Progenitor cell of endocrine pancreas (in vitro differentiated cells): ENCODE data around the gene CCDC148. TPM values are rescaled to one million over a fixed set of nuclear protein-coding genes. Genes with fewer than 3 reads are reported as not detected.
"Not testable (repeated sequence)": the region's sequence is repeated elsewhere in the genome, so short reads cannot be mapped to it uniquely, and the experiment has no call there.

ENCODE experiments used
- DNase-seq: peaks from one replicate; pipeline ENCODE4 v3.0.0; 2021; ENCODE audit warnings: low spot score; ENCODE audit not compliant: unreplicated experiment
- H3K27ac Mint-ChIP-seq: 2 replicates; pipeline ENCODE4 v1.8.0; 2021; ENCODE audit warnings: mild to moderate bottlenecking, moderate library complexity, mixed read lengths
- H3K27me3 Mint-ChIP-seq: 2 replicates; pipeline ENCODE4 v1.8.0; 2021; ENCODE audit warnings: mixed read lengths
- H3K36me3 Mint-ChIP-seq: 2 replicates; pipeline ENCODE4 v1.8.0; 2022; ENCODE audit warnings: mixed read lengths; ENCODE audit not compliant: insufficient read depth
- H3K4me1 Mint-ChIP-seq: 2 replicates; pipeline ENCODE4 v1.8.0; 2021; ENCODE audit warnings: low read depth, mixed read lengths
- H3K4me3 Mint-ChIP-seq: 2 replicates; pipeline ENCODE4 v1.8.0; 2021; ENCODE audit warnings: low read depth, mild to moderate bottlenecking, moderate library complexity, mixed read lengths
- H3K9me3 Mint-ChIP-seq: 2 replicates; pipeline ENCODE4 v1.8.0; 2021; ENCODE audit warnings: low read depth, mixed read lengths
- total RNA-seq: library from RNA; stranded (reverse); gene quantifications from 2 replicates; pipeline ENCODE4 v1.2.1, GENCODE V29; 2021
- TF ChIP-seq, protein P1 (sequence below): fragments of 200-600 bp; sonication (generic); IDR thresholded peaks from one replicate; pipeline ENCODE4 v1.5.0; 2021; ENCODE audit warnings: antibody characterized with exemption, mild to moderate bottlenecking; ENCODE audit not compliant: unreplicated experiment

CCDC148 gene
- total RNA-seq, 1 donor from 2014 or later, result 3.9 TPM

DNA sequence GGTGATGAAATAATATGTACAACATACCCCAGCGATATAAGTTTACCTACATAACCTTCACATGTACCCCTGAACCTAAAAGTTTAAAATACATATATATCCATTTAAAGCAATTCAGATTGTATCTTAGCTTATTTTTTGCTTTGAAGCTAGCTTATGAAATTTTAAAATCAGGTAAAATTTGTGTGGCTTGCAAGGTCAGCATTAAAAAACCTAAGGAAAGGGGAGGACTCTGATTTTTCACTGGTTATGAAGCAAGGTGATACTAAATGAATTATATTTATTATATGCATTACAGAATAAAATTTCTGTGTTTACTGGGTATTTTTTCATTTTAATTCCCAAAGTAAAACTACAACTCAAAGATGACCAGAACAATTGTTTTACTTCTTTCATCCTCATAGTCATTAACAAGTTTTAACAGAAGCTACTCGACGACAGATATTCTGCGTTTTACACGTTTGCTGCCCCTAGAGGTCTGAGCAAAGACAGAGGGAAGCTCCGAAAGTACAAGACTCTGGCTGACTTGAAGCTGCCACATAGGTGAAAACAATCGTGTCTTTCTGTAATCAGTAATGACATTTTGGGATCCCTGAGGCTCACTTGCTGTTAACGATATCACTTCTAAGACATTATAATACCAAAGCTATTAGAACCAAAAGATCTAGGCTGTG, 17.3 kb upstream of the CCDC148 start:
- Mint-ChIP-seq H3K4me3 (no peak overlapping the region), H3K36me3 (peaks cover 17% of the 10 kb centered on the region), H3K27me3 (no peaks in the 10 kb centered on the region), H3K27ac (no peak overlapping the region), H3K9me3 (peaks cover 4% of the 10 kb centered on the region), H3K4me1 (peaks cover 5% of the 10 kb centered on the region)
- DNase-seq, result no peak
- TF ChIP-seq, protein P1, sequence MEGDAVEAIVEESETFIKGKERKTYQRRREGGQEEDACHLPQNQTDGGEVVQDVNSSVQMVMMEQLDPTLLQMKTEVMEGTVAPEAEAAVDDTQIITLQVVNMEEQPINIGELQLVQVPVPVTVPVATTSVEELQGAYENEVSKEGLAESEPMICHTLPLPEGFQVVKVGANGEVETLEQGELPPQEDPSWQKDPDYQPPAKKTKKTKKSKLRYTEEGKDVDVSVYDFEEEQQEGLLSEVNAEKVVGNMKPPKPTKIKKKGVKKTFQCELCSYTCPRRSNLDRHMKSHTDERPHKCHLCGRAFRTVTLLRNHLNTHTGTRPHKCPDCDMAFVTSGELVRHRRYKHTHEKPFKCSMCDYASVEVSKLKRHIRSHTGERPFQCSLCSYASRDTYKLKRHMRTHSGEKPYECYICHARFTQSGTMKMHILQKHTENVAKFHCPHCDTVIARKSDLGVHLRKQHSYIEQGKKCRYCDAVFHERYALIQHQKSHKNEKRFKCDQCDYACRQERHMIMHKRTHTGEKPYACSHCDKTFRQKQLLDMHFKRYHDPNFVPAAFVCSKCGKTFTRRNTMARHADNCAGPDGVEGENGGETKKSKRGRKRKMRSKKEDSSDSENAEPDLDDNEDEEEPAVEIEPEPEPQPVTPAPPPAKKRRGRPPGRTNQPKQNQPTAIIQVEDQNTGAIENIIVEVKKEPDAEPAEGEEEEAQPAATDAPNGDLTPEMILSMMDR, result peak; percentile 43

DNA sequence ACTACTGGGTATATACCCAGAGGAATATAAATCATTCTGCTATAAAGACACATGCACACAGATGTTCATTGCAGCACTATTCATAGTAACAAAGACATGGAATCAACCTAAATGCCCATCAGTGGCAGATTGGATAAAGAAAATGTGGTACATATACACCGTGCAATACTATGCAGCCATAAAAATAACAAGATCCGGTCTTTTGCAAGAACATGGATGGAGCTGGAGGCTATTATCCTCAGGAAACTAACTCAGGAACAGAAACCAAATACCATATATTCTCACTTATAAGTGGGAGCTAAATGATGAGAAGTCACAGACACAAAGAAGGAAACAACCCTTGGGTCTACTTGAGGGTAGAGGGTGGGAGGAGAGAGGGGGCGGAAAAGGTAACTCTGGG, 16.7 kb upstream of the CCDC148 start:
- H3K36me3 Mint-ChIP-seq, result peaks cover 17% of the 10 kb centered on the region
- H3K4me1 Mint-ChIP-seq, H3K9me3 Mint-ChIP-seq, H3K27ac Mint-ChIP-seq, H3K27me3 Mint-ChIP-seq, H3K4me3 Mint-ChIP-seq, DNase-seq: not testable (repeated sequence)

DNA sequence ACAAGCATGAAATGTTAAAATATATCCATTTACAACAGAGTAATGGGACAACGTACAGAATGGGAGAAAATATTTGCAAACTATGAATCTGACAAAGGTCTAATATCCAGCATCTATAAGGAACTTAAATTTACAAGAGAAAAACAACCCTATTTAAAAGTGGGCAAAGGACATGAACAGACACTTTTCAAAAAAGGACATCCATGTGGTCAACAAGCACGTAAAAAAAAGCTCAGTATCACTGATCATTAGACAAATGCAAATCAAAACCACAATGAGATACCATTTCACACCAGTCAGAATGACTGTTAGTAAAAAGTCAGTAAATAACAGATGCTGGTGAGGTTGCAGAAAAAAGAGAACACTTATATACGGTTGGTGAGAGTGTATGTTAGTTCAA, 16.3 kb upstream of the CCDC148 start:
- not testable (repeated sequence) for H3K9me3 Mint-ChIP-seq, H3K27ac Mint-ChIP-seq, H3K4me1 Mint-ChIP-seq, H3K27me3 Mint-ChIP-seq, DNase-seq, H3K4me3 Mint-ChIP-seq
- H3K36me3 Mint-ChIP-seq, result peaks cover 17% of the 10 kb centered on the region

DNA sequence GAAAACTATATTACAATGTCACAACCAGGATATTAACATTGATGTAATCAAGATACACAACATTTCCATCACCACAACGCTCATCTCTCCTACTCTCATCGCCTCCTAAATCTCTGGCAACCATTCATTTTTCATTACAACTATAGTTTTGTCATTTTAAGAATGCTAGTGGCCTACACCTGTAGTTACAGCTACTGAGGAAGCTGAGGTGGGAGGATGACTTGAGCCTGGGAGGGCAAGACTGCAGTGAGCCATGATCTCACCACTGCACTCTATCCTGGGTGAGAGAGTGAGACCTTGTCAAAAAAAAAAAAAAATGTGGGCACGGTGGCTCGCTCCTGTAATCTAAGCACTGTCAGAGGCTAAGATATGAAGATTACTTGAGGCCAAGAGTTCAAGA, 10.7 kb upstream of the CCDC148 start:
- H3K27ac Mint-ChIP-seq, result no peak overlapping the region
- H3K36me3 Mint-ChIP-seq, result peaks cover 12% of the 10 kb centered on the region
- peaks cover 5% of the 10 kb centered on the region for H3K4me1 Mint-ChIP-seq

DNA sequence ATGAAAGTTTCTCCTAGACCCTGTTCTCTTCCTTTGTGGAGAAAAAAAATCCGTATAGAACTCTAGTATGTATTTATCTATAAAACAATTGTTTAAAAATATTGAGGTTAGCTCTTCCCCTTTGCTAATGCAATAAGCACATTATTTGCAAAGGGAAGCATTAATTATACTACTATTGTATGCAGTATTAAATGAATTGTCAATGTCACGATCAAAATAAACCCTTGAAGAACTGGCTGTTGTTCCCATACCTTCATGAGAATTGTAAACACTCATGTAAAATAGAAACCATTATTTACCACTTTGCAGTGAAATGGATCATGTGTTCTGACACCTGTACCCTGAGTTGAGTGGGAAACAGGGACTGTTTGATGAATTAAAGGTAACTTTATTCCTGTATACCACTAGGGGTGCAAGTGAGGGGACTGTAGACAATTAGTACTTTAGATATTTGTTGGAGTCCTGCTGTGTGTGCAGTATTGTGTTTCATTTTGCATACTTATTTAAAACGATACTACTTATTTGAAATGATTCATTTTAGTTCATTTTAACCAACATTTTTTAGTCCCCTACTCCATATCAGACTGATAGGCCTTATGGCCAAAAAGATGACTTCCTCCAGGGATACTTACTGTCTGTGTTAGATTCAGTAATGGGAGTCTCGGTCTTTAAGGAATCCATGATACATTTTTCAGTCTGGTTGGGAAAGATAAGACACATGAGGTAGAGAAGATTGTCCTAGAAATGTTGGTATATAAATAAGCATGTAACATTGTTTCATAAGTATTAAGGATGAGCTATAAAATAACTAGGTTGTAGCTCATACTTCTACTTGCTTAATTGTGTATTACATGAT, 8.1 kb upstream of the CCDC148 start:
- no peak for DNase-seq
- Mint-ChIP-seq H3K27ac (no peak overlapping the region), H3K27me3 (no peaks in the 10 kb centered on the region), H3K9me3 (no peaks in the 10 kb centered on the region), H3K36me3 (peaks cover 2% of the 10 kb centered on the region), H3K4me3 (no peak overlapping the region), H3K4me1 (peaks cover 12% of the 10 kb centered on the region)
- TF ChIP-seq, protein P1, result peak; percentile 61

More for the DNA sequence above, 10.7 kb upstream of the CCDC148 start:
- TF ChIP-seq, protein P1, result no peak
- DNase-seq, result no peak
- no peaks in the 10 kb centered on the region for H3K27me3 Mint-ChIP-seq
- H3K9me3 Mint-ChIP-seq, result no peaks in the 10 kb centered on the region
- H3K4me3 Mint-ChIP-seq, result no peak overlapping the region

DNA sequence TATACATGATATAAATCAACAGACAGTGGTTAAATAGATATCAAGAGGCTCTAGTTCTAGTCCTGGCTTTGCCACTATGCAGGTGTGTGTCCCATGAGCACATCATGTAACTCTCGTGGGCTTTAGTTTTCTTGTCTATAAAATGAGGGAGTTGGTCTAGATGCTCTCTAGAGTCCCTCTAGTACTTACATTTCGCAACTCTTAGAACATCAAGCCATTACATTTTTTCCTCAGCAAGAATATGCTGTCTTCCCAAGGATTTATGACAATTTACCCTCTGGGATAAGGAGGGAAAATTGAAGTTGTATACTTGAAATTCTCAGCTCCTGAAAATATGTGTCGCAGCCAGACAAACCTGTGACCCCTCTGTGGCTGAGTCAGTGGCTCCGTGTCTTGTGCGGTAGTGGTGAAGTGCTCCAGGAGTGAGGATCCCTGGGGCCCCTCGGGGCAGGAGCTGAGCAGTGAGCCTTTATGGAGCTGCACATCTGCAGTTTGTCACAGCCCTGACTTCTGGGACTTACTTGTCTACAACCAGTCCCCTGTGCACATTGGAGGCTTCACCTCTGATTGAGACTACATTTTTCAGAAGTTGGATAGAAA, 7.0 kb upstream of the CCDC148 start:
- DNase-seq, result no peak
- Mint-ChIP-seq H3K27me3 (no peaks in the 10 kb centered on the region), H3K4me1 (peaks cover 21% of the 10 kb centered on the region), H3K36me3 (no peaks in the 10 kb centered on the region), H3K27ac (no peak overlapping the region), H3K4me3 (no peak overlapping the region), H3K9me3 (no peaks in the 10 kb centered on the region)
- TF ChIP-seq, protein P1, result no peak
